GM12878 (cell line): Measurements from ENCODE around the gene GNPTAB. TPM values are rescaled to one million over a fixed set of nuclear protein-coding genes. Genes with fewer than 3 reads are reported as not detected.

Experiments
- ATAC-seq: fragments of 200-7000 bp; cut with Tn5 transposase; 3 replicates; pipeline ENCODE4 v1.9.1; 2020; ENCODE audit warnings: mild to moderate bottlenecking, moderate library complexity
- BruUV-seq: library from RNA; stranded (reverse); fragments of 400-500 nt; replicated peaks from 2 replicates; lab custom pipeline; 2021; lab: Mats Ljungman, UMichigan
- CTCF ChIA-PET: fragments of 300-600 bp; sonication (Branson Sonifier 250); formaldehyde crosslinking; extraction: SDS; loops from one replicate; lab custom pipeline; 2021; ENCODE audit warnings: inconsistent platforms; lab: Yijun Ruan, JAX
- POLR2A ChIA-PET: fragments of 350-600 bp; formaldehyde crosslinking; extraction: SDS; loops from one replicate; lab custom pipeline; 2021; ENCODE audit warnings: inconsistent platforms; lab: Charles Lee
- RAD21 ChIA-PET: fragments of 300-600 bp; sonication (Branson Sonifier 250); formaldehyde crosslinking; loops from one replicate; lab custom pipeline; 2023; ENCODE audit warnings: antibody characterized with exemption; ENCODE audit not compliant: unreplicated experiment; lab: Charles Lee
- SMC1A ChIA-PET: fragments of 300-600 bp; sonication (Branson Sonifier 250); formaldehyde crosslinking; loops from one replicate; lab custom pipeline; 2023; ENCODE audit not compliant: unreplicated experiment, uncharacterized antibody; lab: Charles Lee
- DNase-seq: peaks from one replicate; pipeline ENCODE4 v3.0.0-alpha.2; 2011; ENCODE audit warnings: low read depth, low spot score
- FAIRE-seq: peaks from 3 replicates; lab custom pipeline; 2011; peaks lifted over from hg19 to GRCh38; lab: Jason Lieb, UNC
- H2AFZ ChIP-seq: 2 replicates; pipeline ENCODE4 v1.6.0; 2011; ENCODE audit warnings: low read depth, low read length, control low read depth; ENCODE audit not compliant: control insufficient read depth
- H3K27ac ChIP-seq: 2 replicates; pipeline ENCODE4 v1.5.1; 2011; ENCODE audit warnings: control low read depth; ENCODE audit not compliant: control insufficient read depth, insufficient read depth
- H3K27me3 ChIP-seq, 2 experiments: replicated peaks in 1 of 2; 2 replicates each; pipeline versions ENCODE4 v1.6.0 to v1.6.1; 2011; ENCODE audit warnings: low read length in 1 of 2; ENCODE audit not compliant: control insufficient read depth in 2 of 2, insufficient read depth in 2 of 2
- H3K36me3 ChIP-seq, 2 experiments: 2 replicates each; pipeline ENCODE4 v1.5.1; 2011; ENCODE audit warnings: low read length in 1 of 2; ENCODE audit not compliant: control insufficient read depth in 2 of 2, insufficient read depth in 2 of 2
- H3K4me1 ChIP-seq: 2 replicates; pipeline ENCODE4 v1.6.1; 2011; ENCODE audit warnings: mild to moderate bottlenecking, low read length, moderate library complexity, mixed read lengths; ENCODE audit not compliant: control insufficient read depth, insufficient read depth
- H3K4me2 ChIP-seq: 2 replicates; pipeline ENCODE4 v1.6.0; 2011; ENCODE audit warnings: control low read depth; ENCODE audit not compliant: control insufficient read depth, insufficient read depth
- H3K4me3 ChIP-seq: fragments of 200-600 bp; sonication (generic); 2 replicates; pipeline ENCODE4 v1.5.1; 2016
- H3K79me2 ChIP-seq: 2 replicates; pipeline ENCODE4 v1.6.0; 2011; ENCODE audit warnings: low read length; ENCODE audit not compliant: control insufficient read depth, insufficient read depth
- H3K9ac ChIP-seq: 2 replicates; pipeline ENCODE4 v1.8.0; 2011; ENCODE audit warnings: low read length, control low read depth, mixed read lengths; ENCODE audit not compliant: control insufficient read depth, insufficient read depth
- H3K9me3 ChIP-seq: replicated peaks from 3 replicates; pipeline ENCODE4 v1.5.1; 2011; ENCODE audit warnings: mild to moderate bottlenecking, low read length; ENCODE audit not compliant: control insufficient read depth, insufficient read depth
- H4K20me1 ChIP-seq: 2 replicates; pipeline ENCODE4 v1.6.0; 2011; ENCODE audit not compliant: control insufficient read depth, insufficient read depth
- CHD1 ChIP-seq: IDR thresholded peaks from 2 replicates; pipeline ENCODE4 v1.6.1; 2012; ENCODE audit warnings: low read depth, low read length, improper control_type of control experiment
- CREM ChIP-seq: IDR thresholded peaks from 2 replicates; pipeline ENCODE4 v1.6.1; 2014; ENCODE audit warnings: antibody characterized with exemption, low read depth
- CTCF ChIP-seq, 3 experiments: IDR thresholded peaks in 2 of 3; conservative IDR thresholded peaks in 1 of 3; 2 replicates each; pipeline ENCODE4 v1.5.1; 2011; ENCODE audit warnings: low read depth in 3 of 3, low read length in 3 of 3, mild to moderate bottlenecking in 3 of 3, control low read depth in 2 of 3, moderate library complexity in 2 of 3, inconsistent platforms in 1 of 3, mixed read lengths in 1 of 3; ENCODE audit not compliant: control insufficient read depth in 2 of 3, insufficient read depth in 1 of 3; ENCODE audit errors: extremely low read depth in 1 of 3
- E2F8 ChIP-seq: fragments of 450-650 bp; IDR thresholded peaks from 2 replicates; pipeline ENCODE4 v1.6.1; 2018; ENCODE audit warnings: mild to moderate bottlenecking, low read depth, moderate library complexity; ENCODE audit not compliant: partially characterized antibody
- HDAC6 ChIP-seq: fragments of 200-600 bp; sonication (generic); IDR thresholded peaks from one replicate; pipeline ENCODE4 v1.8.0; 2017; ENCODE audit warnings: antibody characterized with exemption; ENCODE audit not compliant: unreplicated experiment
- KAT2A ChIP-seq: conservative IDR thresholded peaks from 2 replicates; pipeline ENCODE4 v1.6.1; 2011; ENCODE audit warnings: low read depth, low read length; ENCODE audit not compliant: control insufficient read depth
- KLF5 ChIP-seq: fragments of 450-650 bp; IDR thresholded peaks from 2 replicates; pipeline ENCODE4 v1.6.1; 2014; ENCODE audit warnings: mild to moderate bottlenecking; ENCODE audit not compliant: partially characterized antibody
- NBN ChIP-seq: fragments of 450-650 bp; IDR thresholded peaks from 2 replicates; pipeline ENCODE4 v1.6.1; 2016
- POLR2A ChIP-seq: IDR thresholded peaks from 2 replicates; pipeline ENCODE4 v1.6.1; 2011; ENCODE audit warnings: low read depth, mild to moderate bottlenecking, low read length
- ZBTB11 ChIP-seq: fragments of 450-650 bp; formaldehyde crosslinking; IDR thresholded peaks from 2 replicates; pipeline ENCODE4 v1.5.0; 2022; ENCODE audit warnings: mild to moderate bottlenecking, missing genetic modification characterization
- ZBTB4 ChIP-seq: fragments of 450-650 bp; formaldehyde crosslinking; IDR thresholded peaks from 2 replicates; pipeline ENCODE4 v1.4.0; 2022; ENCODE audit warnings: mild to moderate bottlenecking, moderate library complexity
- WGBS: methylation state at CpG from one replicate; pipeline ENCODE4 v1.1.6; 2016; ENCODE audit warnings: low lambda C conversion rate; ENCODE audit not compliant: insufficient replicate concordance, insufficient coverage; ENCODE audit errors: missing lambda C conversion rate; 5-methylcytosine and 5-hydroxymethylcytosine counted together
- in situ Hi-C: fragments of 300-500 bp; cut with MboI; formaldehyde crosslinking; loops from 9 replicates; pipeline ENCODE4 v1.14.3; 2018; ENCODE audit warnings: mixed read lengths
- intact Hi-C: fragments of 100-400 bp; cut with micrococcal nuclease; formaldehyde crosslinking; loops from one replicate; pipeline ENCODE4 v1.14.2; 2022; ENCODE audit not compliant: unreplicated experiment
- polyA plus RNA-seq, 11 experiments: library from polyadenylated mRNA; depleted of rRNA in 4 of 11; unstranded in 6 of 11; stranded (reverse) in 5 of 11; fragments of >200 nt; fragmentation: Nextera tagmentation in 4 of 11; fragmentation: Illumina TruSeq in 1 of 11; extraction: Ambion mirVana in 4 of 11; extraction: Trizol in 1 of 11; gene quantifications; 1 replicate in 1 of 11; 2 replicates in 10 of 11; pipeline versions ENCODE4 v1.2.1 to v1.2.3, GENCODE V29; 2011 to 2016; ENCODE audit warnings: inconsistent platforms in 2 of 11, missing spikeins in 2 of 11, low read depth in 1 of 11
- total RNA-seq, 4 experiments: library from RNA; depleted of rRNA in 3 of 4; stranded (reverse); fragments of >200 nt in 3 of 4; fragmentation: Illumina TruSeq in 1 of 4; extraction: Trizol in 1 of 4; gene quantifications; 2 replicates each; pipeline versions ENCODE4 v1.2.1 to v1.2.3, GENCODE V29; 2013 to 2021

The GNPTAB gene
- total and polyA plus RNA-seq, 10 of the 15 experiments (the other 5 are each of a cell fraction or from before 2014, with no cell fraction given) = 9.8 to 38.9 (median 35.3) TPM

GRCh38 chr12:101747697-101748096 lies 83.1 kb downstream of the GNPTAB start (continued):
- TF ChIP-seq CHD1 = no peak
- no peak for TF ChIP-seq E2F8
- no peak for TF ChIP-seq CREM
- no peak for TF ChIP-seq ZBTB4 (CRISPR knock-in tag)
- TF ChIP-seq, all 136 proteins: peak for 0

GRCh38 chr12:101746661-101747060 lies 84.1 kb downstream of the GNPTAB start:
- H3K9me3 ChIP-seq = no peaks in the 10 kb centered on the region
- 96% methylated on average over 1 of the region's 1 CpG for WGBS
- peaks cover 17% of the 10 kb centered on the region for H3K4me1 ChIP-seq
- in situ Hi-C loops (no loop called here), intact Hi-C loops (no loop called here)
- no peaks in the 10 kb centered on the region for H3K79me2 ChIP-seq
- CTCF ChIA-PET = interaction anchor here (0.9 to 2.9 kb wide), 7 partner anchors 10 to 332 kb away, joined by 3 to 16 read pairs (median 4); partner anchors contain the start of gene GNPTAB
- BruUV-seq = TSS peak; percentile 42
- H4K20me1 ChIP-seq = no peaks in the 10 kb centered on the region
- ATAC-seq (no peak), FAIRE-seq (no peak), DNase-seq (no peak)
- no peak overlapping the region for H2AFZ ChIP-seq
- RAD21 ChIA-PET = interaction anchor here (1.2 kb wide), 1 partner anchor 94 kb away, joined by 3 read pairs; no protein-coding TSS in a partner anchor
- H3K4me3 ChIP-seq = no peak overlapping the region
- POLR2A ChIA-PET = no interaction called here
- H3K4me2 ChIP-seq = no peak overlapping the region
- SMC1A ChIA-PET = interaction anchor here (1.0 to 2.4 kb wide), 4 partner anchors 11 to 332 kb away, joined by 3 to 10 read pairs (median 4); no protein-coding TSS in a partner anchor
- no peaks in the 10 kb centered on the region for H3K27me3 ChIP-seq
- peaks cover 5 to 21% of the 10 kb centered on the region in 2 experiments for H3K36me3 ChIP-seq
- H3K27ac ChIP-seq = no peak overlapping the region
- no peak overlapping the region for H3K9ac ChIP-seq
- TF ChIP-seq KLF5 (no peak), POLR2A (no peak), HDAC6 (no peak), CTCF (IDR thresholded peaks at IDR 0.05 in 2 of 3, conservative IDR thresholded peaks at IDR 0.05 in 1 of 3; ENCODE audit: control insufficient read depth in 2 of 3, extremely low read depth in 1 of 3, insufficient read depth in 1 of 3, low read depth in 3 of 3, low read length in 3 of 3) (no peak), ZBTB11 (CRISPR knock-in tag) (no peak), NBN (no peak), KAT2A (no peak)
